ENCODE measurements around the gene RAPGEF4.

DNA sequence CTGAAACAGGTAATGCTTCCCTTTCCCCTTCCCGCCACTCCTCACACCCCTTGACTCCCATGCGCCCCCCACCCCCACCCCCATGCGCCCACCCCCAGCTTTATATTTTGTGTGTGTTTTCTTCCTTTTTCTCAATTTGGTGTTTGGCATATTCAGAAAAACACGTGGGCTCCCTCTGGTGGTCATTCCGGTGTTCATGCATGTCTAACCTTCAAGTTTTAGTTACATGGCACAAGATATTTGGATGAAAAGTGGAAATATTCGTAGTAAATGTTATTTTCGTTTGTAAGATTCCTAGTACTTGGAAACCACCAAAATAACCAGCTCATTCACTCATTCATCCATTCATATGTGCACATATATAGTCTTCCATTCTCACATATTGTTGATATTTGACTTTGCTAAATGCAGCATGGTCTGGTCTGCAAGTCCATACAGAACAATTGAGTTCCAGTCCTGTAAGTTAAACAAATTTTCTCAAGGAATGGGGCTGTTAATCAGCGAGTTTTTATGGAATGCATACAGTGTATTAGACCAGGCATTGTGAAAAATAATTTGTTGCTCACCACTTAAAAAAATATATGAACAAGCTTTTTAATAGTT lies 196.4 kb downstream of the RAPGEF4 start:
- TF ChIP-seq, protein P1, sequence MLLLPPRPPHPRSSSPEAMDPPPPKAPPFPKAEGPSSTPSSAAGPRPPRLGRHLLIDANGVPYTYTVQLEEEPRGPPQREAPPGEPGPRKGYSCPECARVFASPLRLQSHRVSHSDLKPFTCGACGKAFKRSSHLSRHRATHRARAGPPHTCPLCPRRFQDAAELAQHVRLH (CRISPR knock-in tag; IDR thresholded peaks at IDR 0.05; ENCODE audit: borderline replicate concordance, low read depth): no peak
- TF ChIP-seq DPF2 (CRISPR knock-in tag; IDR thresholded peaks at IDR 0.05; ENCODE audit: borderline replicate concordance, low read depth) (no peak), NR2F1 (CRISPR knock-in tag; IDR thresholded peaks at IDR 0.05) (no peak), YEATS4 (CRISPR knock-in tag; IDR thresholded peaks at IDR 0.05; ENCODE audit: borderline replicate concordance) (no peak), ZFP90 (CRISPR knock-in tag; IDR thresholded peaks at IDR 0.05; ENCODE audit: borderline replicate concordance) (no peak), TCF7L2 (IDR thresholded peaks at IDR 0.05; ENCODE audit: low read depth, low read length) (no peak), POLR2A (IDR thresholded peaks at IDR 0.05; ENCODE audit: insufficient read depth in 1 of 2, low read depth in 2 of 2, low read length in 2 of 2) (no peak), ZNF775 (CRISPR knock-in tag; IDR thresholded peaks at IDR 0.05; ENCODE audit: borderline replicate concordance) (no peak), PHF8 (CRISPR knock-in tag; IDR thresholded peaks at IDR 0.05) (no peak)
- TF ChIP-seq, protein P2, sequence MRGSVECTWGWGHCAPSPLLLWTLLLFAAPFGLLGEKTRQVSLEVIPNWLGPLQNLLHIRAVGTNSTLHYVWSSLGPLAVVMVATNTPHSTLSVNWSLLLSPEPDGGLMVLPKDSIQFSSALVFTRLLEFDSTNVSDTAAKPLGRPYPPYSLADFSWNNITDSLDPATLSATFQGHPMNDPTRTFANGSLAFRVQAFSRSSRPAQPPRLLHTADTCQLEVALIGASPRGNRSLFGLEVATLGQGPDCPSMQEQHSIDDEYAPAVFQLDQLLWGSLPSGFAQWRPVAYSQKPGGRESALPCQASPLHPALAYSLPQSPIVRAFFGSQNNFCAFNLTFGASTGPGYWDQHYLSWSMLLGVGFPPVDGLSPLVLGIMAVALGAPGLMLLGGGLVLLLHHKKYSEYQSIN (CRISPR knock-in tag; IDR thresholded peaks at IDR 0.05; ENCODE audit: borderline replicate concordance): no peak
- TF ChIP-seq, protein P3, sequence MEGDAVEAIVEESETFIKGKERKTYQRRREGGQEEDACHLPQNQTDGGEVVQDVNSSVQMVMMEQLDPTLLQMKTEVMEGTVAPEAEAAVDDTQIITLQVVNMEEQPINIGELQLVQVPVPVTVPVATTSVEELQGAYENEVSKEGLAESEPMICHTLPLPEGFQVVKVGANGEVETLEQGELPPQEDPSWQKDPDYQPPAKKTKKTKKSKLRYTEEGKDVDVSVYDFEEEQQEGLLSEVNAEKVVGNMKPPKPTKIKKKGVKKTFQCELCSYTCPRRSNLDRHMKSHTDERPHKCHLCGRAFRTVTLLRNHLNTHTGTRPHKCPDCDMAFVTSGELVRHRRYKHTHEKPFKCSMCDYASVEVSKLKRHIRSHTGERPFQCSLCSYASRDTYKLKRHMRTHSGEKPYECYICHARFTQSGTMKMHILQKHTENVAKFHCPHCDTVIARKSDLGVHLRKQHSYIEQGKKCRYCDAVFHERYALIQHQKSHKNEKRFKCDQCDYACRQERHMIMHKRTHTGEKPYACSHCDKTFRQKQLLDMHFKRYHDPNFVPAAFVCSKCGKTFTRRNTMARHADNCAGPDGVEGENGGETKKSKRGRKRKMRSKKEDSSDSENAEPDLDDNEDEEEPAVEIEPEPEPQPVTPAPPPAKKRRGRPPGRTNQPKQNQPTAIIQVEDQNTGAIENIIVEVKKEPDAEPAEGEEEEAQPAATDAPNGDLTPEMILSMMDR (CRISPR knock-in tag; IDR thresholded peaks at IDR 0.05): peak; percentile 76

Measured in HepG2 (cell line).